ENCODE measurements around the gene GCNT2.

GRCh38 chr6:10587656-10588406 is 66.7 kb downstream of the GCNT2 start:
- no peak for TF ChIP-seq CTCF (conservative IDR thresholded peaks at IDR 0.05; ENCODE audit: low read depth, low read length)
- no peak for TF ChIP-seq EZH2 (IDR thresholded peaks at IDR 0.05; ENCODE audit: low read length, unreplicated experiment)
- TF ChIP-seq EZH2phosphoT487 (IDR thresholded peaks at IDR 0.05; ENCODE audit: borderline replicate concordance, low read length): no peak
